CD14-positive monocyte (primary cell): ENCODE results near the gene FLT1. TPM values are rescaled to one million over a fixed set of nuclear protein-coding genes. Genes with fewer than 3 reads are reported as not detected.

Source experiments
- DNase-seq, 3 donors: peaks; one replicate each; pipeline ENCODE4 v3.0.0-alpha.2; 2011 to 2022
- H2AFZ ChIP-seq: 2 replicates; pipeline ENCODE4 v1.6.0; 2012; ENCODE audit warnings: mild to moderate bottlenecking, low read depth, low read length, inconsistent platforms; ENCODE audit not compliant: insufficient read depth, poor library complexity, severe bottlenecking
- H3K27ac ChIP-seq, 2 donors: 1 replicate in 1 of 2; 2 replicates in 1 of 2; pipeline ENCODE4 v1.5.1; 2012 to 2013; ENCODE audit warnings: low read length in 2 of 2, control low read depth in 1 of 2, inconsistent platforms in 1 of 2, low read depth in 1 of 2, mild to moderate bottlenecking in 1 of 2
- H3K27me3 ChIP-seq, 2 donors: one replicate each; pipeline versions ENCODE4 v1.6.0 to v1.6.1; 2011 to 2013; ENCODE audit warnings: low read length in 2 of 2; ENCODE audit not compliant: control insufficient read depth in 2 of 2, insufficient read depth in 2 of 2
- H3K36me3 ChIP-seq, 2 donors: replicated peaks in 1 of 2; 1 replicate in 1 of 2; 2 replicates in 1 of 2; pipeline versions ENCODE4 v1.5.1 to v1.6.1; 2012 to 2013; ENCODE audit warnings: low read length in 2 of 2, control low read depth in 1 of 2, inconsistent platforms in 1 of 2, mild to moderate bottlenecking in 1 of 2; ENCODE audit not compliant: insufficient read depth in 2 of 2, control insufficient read depth in 1 of 2
- H3K4me1 ChIP-seq, 2 donors: 1 replicate in 1 of 2; 2 replicates in 1 of 2; pipeline versions ENCODE4 v1.5.1 to v1.6.1; 2012 to 2013; ENCODE audit warnings: low read length in 2 of 2, control low read depth in 1 of 2, inconsistent platforms in 1 of 2, mild to moderate bottlenecking in 1 of 2, moderate library complexity in 1 of 2; ENCODE audit not compliant: insufficient read depth in 2 of 2, control insufficient read depth in 1 of 2
- H3K4me2 ChIP-seq: replicated peaks from 2 replicates; pipeline ENCODE3; 2012; ENCODE audit warnings: low read length, moderate library complexity, mild to moderate bottlenecking; ENCODE audit not compliant: poor library complexity, severe bottlenecking; ENCODE audit errors: extremely low read depth
- H3K4me3 ChIP-seq, 3 experiments: fragments of 200-600 bp in 1 of 3; sonication (generic) in 1 of 3; replicated peaks in 1 of 3; 1 replicate in 2 of 3; 2 replicates in 1 of 3; pipeline ENCODE4 v1.5.1; 2011 to 2013; ENCODE audit warnings: low read length in 3 of 3, mild to moderate bottlenecking in 3 of 3, control low read depth in 2 of 3, low read depth in 2 of 3, inconsistent platforms in 1 of 3, moderate library complexity in 1 of 3
- H3K79me2 ChIP-seq: 2 replicates; pipeline ENCODE4 v1.6.0; 2012; ENCODE audit warnings: mild to moderate bottlenecking, control low read depth, inconsistent platforms, low read length, moderate library complexity; ENCODE audit not compliant: insufficient read depth
- H3K9ac ChIP-seq: 2 replicates; pipeline ENCODE4 v1.6.0; 2017; ENCODE audit warnings: low read length, mild to moderate bottlenecking; ENCODE audit not compliant: insufficient read depth, poor library complexity, severe bottlenecking
- H3K9me3 ChIP-seq, 2 donors: replicated peaks in 1 of 2; 1 replicate in 1 of 2; 2 replicates in 1 of 2; pipeline versions ENCODE4 v1.5.1 to v1.6.1; 2012 to 2013; ENCODE audit warnings: low read length in 2 of 2, control low read depth in 1 of 2; ENCODE audit not compliant: control insufficient read depth in 1 of 2, insufficient read depth in 1 of 2
- H4K20me1 ChIP-seq: 2 replicates; pipeline ENCODE4 v1.6.0; 2012; ENCODE audit warnings: mild to moderate bottlenecking, low read length, control low read depth, moderate library complexity; ENCODE audit not compliant: insufficient read depth
- H3K27ac Mint-ChIP-seq, 7 donors: one replicate each; pipeline ENCODE4 v1.8.0; 2020; ENCODE audit warnings: mild to moderate bottlenecking in 7 of 7, mixed read lengths in 7 of 7, moderate library complexity in 6 of 7, inconsistent platforms in 2 of 7
- H3K27me3 Mint-ChIP-seq, 3 donors: one replicate each; pipeline ENCODE4 v1.8.0; 2021 to 2022; ENCODE audit warnings: low read depth in 3 of 3, mild to moderate bottlenecking in 3 of 3, mixed read lengths in 3 of 3, moderate library complexity in 3 of 3, inconsistent platforms in 1 of 3
- H3K36me3 Mint-ChIP-seq, 2 donors: one replicate each; pipeline ENCODE4 v1.8.0; 2020; ENCODE audit warnings: mixed read lengths in 2 of 2, inconsistent platforms in 1 of 2, mild to moderate bottlenecking in 1 of 2
- H3K4me1 Mint-ChIP-seq: one replicate; pipeline ENCODE4 v1.8.0; 2020; ENCODE audit warnings: mild to moderate bottlenecking, mixed read lengths
- H3K4me3 Mint-ChIP-seq, 2 donors: one replicate each; pipeline ENCODE4 v1.8.0; 2020; ENCODE audit warnings: mild to moderate bottlenecking in 2 of 2, mixed read lengths in 2 of 2, moderate library complexity in 1 of 2
- H3K9me3 Mint-ChIP-seq, 7 donors: one replicate each; pipeline ENCODE4 v1.8.0; 2020 to 2022; ENCODE audit warnings: mixed read lengths in 7 of 7, mild to moderate bottlenecking in 6 of 7, moderate library complexity in 6 of 7, inconsistent platforms in 2 of 7
- CTCF ChIP-seq: fragments of 200-600 bp; IDR thresholded peaks from one replicate; pipeline ENCODE4 v1.8.0; 2022; ENCODE audit warnings: antibody characterized with exemption, mild to moderate bottlenecking
- WGBS: methylation state at CpG from one replicate; pipeline ENCODE4 v1.1.5; 2013; ENCODE audit warnings: missing lambda C conversion rate; ENCODE audit not compliant: insufficient coverage; 5-methylcytosine and 5-hydroxymethylcytosine counted together
- intact Hi-C, 2 donors: fragments of 100-400 bp; cut with micrococcal nuclease; formaldehyde crosslinking; loops; one replicate each; pipeline versions ENCODE4 v1.15.0 to v1.15.1; 2023
- polyA plus RNA-seq, 3 donors: library from polyadenylated mRNA; depleted of rRNA in 1 of 3; unstranded in 2 of 3; stranded (reverse) in 1 of 3; fragments of 300-500 nt in 2 of 3; fragments of >200 nt in 1 of 3; fragmentation: Illumina TruSeq in 2 of 3; gene quantifications; 1 replicate in 2 of 3; 2 replicates in 1 of 3; pipeline ENCODE4 v1.2.3, GENCODE V29; 2012 to 2021

The FLT1 gene
- polyA plus RNA-seq, 3 donors = 0.28 TPM; not detected in 2

GRCh38 chr13:28424541-28424940 is 70.4 kb downstream of the FLT1 start:
- TF ChIP-seq CTCF = no peak
- H2AFZ ChIP-seq = no peak overlapping the region
- no peaks in the 10 kb centered on the region for H4K20me1 ChIP-seq
- H3K27me3 ChIP-seq = peaks cover 0 to 6% of the 10 kb centered on the region in 2 donors
- no peak overlapping the region for H3K27ac ChIP-seq
- H3K4me2 ChIP-seq = no peak overlapping the region
- Mint-ChIP-seq H3K4me3 (no peak overlapping the region), H3K27ac (no peak overlapping the region), H3K4me1 (peaks cover 48% of the 10 kb centered on the region), H3K9me3 (peaks cover 0 to 2% (median 0%) of the 10 kb centered on the region in 7 donors), H3K36me3 (no peaks in the 10 kb centered on the region), H3K27me3 (peaks cover 3 to 13% (median 3%) of the 10 kb centered on the region in 3 donors)
- no peaks in the 10 kb centered on the region for H3K36me3 ChIP-seq
- H3K9ac ChIP-seq = no peak overlapping the region
- no peaks in the 10 kb centered on the region for H3K9me3 ChIP-seq
- H3K79me2 ChIP-seq = no peaks in the 10 kb centered on the region
- no CpG with 5 or more reads among the region's 4 CpGs for whole genome bisulfite sequencing
- DNase-seq = no peak
- no peak overlapping the region for H3K4me3 ChIP-seq
- intact Hi-C loops = loop anchor here in 1 of 2 donors (5.0 kb wide), 1 partner anchor 43 kb away; no protein-coding TSS in a partner anchor
- peaks cover 34 to 53% of the 10 kb centered on the region in 2 donors for H3K4me1 ChIP-seq

GRCh38 chr13:28423010-28423409 is 71.9 kb downstream of the FLT1 start:
- TF ChIP-seq CTCF = no peak
- 0% methylated on average over 1 of the region's 5 CpGs for WGBS
- Mint-ChIP-seq H3K4me1 (peaks cover 46% of the 10 kb centered on the region), H3K4me3 (peak overlapping the region; percentile 64 to 82), H3K27me3 (peaks cover 6 to 15% (median 7%) of the 10 kb centered on the region in 3 donors), H3K27ac (peak overlapping the region; percentile 82 to 93 (median 89)), H3K36me3 (no peaks in the 10 kb centered on the region), H3K9me3 (peaks cover 0 to 2% (median 0%) of the 10 kb centered on the region in 7 donors)
- Histone ChIP-seq H3K4me3 (peak overlapping the region in 2 of 3 experiments; percentile 35 to 53), H3K36me3 (no peaks in the 10 kb centered on the region), H3K27me3 (peaks cover 0 to 7% of the 10 kb centered on the region in 2 donors), H4K20me1 (no peaks in the 10 kb centered on the region), H3K9me3 (no peaks in the 10 kb centered on the region), H3K4me2 (peak overlapping the region; percentile 73), H3K79me2 (no peaks in the 10 kb centered on the region), H3K4me1 (peaks cover 32 to 48% of the 10 kb centered on the region in 2 donors), H2AFZ (peak overlapping the region; percentile 7), H3K27ac (peak overlapping the region in 1 of 2 donors; percentile 30), H3K9ac (no peak overlapping the region)
- DNase-seq = peak; percentile 66 to 91 (median 81)
- intact Hi-C loops = loop anchor here in 1 of 2 donors (5.0 kb wide), 1 partner anchor 44 kb away; no protein-coding TSS in a partner anchor
